ENCODE data around the gene MTCL1.

The MTCL1 gene

GRCh38 chr18:8806798-8807487 is 101.6 kb downstream of the MTCL1 start:
- H3K27ac Mint-ChIP-seq, result no peak overlapping the region
- H3K36me3 Mint-ChIP-seq (ENCODE audit: low read depth), result peaks cover 3% of the 10 kb centered on the region
- H3K27me3 Mint-ChIP-seq (ENCODE audit: low read depth), result peaks cover 5% of the 10 kb centered on the region
- TF ChIP-seq CTCF (IDR thresholded peaks at IDR 0.05; ENCODE audit: unreplicated experiment in 3 of 3), result no peak
- peaks cover 8% of the 10 kb centered on the region for H3K4me1 Mint-ChIP-seq
- H3K9me3 Mint-ChIP-seq, result no peaks in the 10 kb centered on the region
- no peak overlapping the region for H3K4me3 Mint-ChIP-seq

- H3K27me3 Mint-ChIP-seq (ENCODE audit: low read depth), result peaks cover 5% of the 10 kb centered on the region
- H3K36me3 Mint-ChIP-seq (ENCODE audit: low read depth), result peaks cover 3% of the 10 kb centered on the region
- no peak overlapping the region for H3K27ac Mint-ChIP-seq
- peaks cover 7% of the 10 kb centered on the region for H3K4me1 Mint-ChIP-seq
- no peak overlapping the region for H3K4me3 Mint-ChIP-seq
- H3K9me3 Mint-ChIP-seq, result no peaks in the 10 kb centered on the region
- no peak for TF ChIP-seq CTCF (IDR thresholded peaks at IDR 0.05; ENCODE audit: unreplicated experiment in 3 of 3)
Observed at GRCh38 chr18:8807488-8807805, 102.1 kb downstream of the MTCL1 start.

- H3K4me3 Mint-ChIP-seq, result no peak overlapping the region
- no peaks in the 10 kb centered on the region for H3K9me3 Mint-ChIP-seq
- H3K4me1 Mint-ChIP-seq, result peaks cover 7% of the 10 kb centered on the region
- no peak overlapping the region for H3K27ac Mint-ChIP-seq
- peaks cover 5% of the 10 kb centered on the region for H3K27me3 Mint-ChIP-seq (ENCODE audit: low read depth)
- no peak for TF ChIP-seq CTCF (IDR thresholded peaks at IDR 0.05; ENCODE audit: unreplicated experiment in 3 of 3)
- peaks cover 3% of the 10 kb centered on the region for H3K36me3 Mint-ChIP-seq (ENCODE audit: low read depth)
Observed at GRCh38 chr18:8808001-8808400, 102.6 kb downstream of the MTCL1 start.

- H3K27ac Mint-ChIP-seq, result no peak overlapping the region
- H3K4me3 Mint-ChIP-seq, result no peak overlapping the region
- peaks cover 3% of the 10 kb centered on the region for H3K36me3 Mint-ChIP-seq (ENCODE audit: low read depth)
- H3K27me3 Mint-ChIP-seq (ENCODE audit: low read depth), result peaks cover 5% of the 10 kb centered on the region
- peaks cover 7% of the 10 kb centered on the region for H3K4me1 Mint-ChIP-seq
- H3K9me3 Mint-ChIP-seq, result no peaks in the 10 kb centered on the region
- TF ChIP-seq CTCF (IDR thresholded peaks at IDR 0.05; ENCODE audit: unreplicated experiment in 3 of 3), result no peak
Observed at GRCh38 chr18:8809514-8809913, 104.2 kb downstream of the MTCL1 start.

- Mint-ChIP-seq H3K9me3 (no peaks in the 10 kb centered on the region), H3K36me3 (ENCODE audit: low read depth) (peaks cover 3% of the 10 kb centered on the region), H3K27ac (no peak overlapping the region), H3K4me1 (peaks cover 7% of the 10 kb centered on the region), H3K27me3 (ENCODE audit: low read depth) (peaks cover 5% of the 10 kb centered on the region), H3K4me3 (no peak overlapping the region)
- no peak for TF ChIP-seq CTCF (IDR thresholded peaks at IDR 0.05; ENCODE audit: unreplicated experiment in 3 of 3)
Observed at GRCh38 chr18:8810157-8810556, 104.8 kb downstream of the MTCL1 start.

- Mint-ChIP-seq H3K4me3 (no peak overlapping the region), H3K9me3 (no peaks in the 10 kb centered on the region), H3K27me3 (ENCODE audit: low read depth) (peaks cover 5% of the 10 kb centered on the region), H3K4me1 (peaks cover 3% of the 10 kb centered on the region), H3K36me3 (ENCODE audit: low read depth) (peaks cover 3% of the 10 kb centered on the region), H3K27ac (no peak overlapping the region)
- no peak for TF ChIP-seq CTCF (IDR thresholded peaks at IDR 0.05; ENCODE audit: unreplicated experiment in 3 of 3)
Observed at GRCh38 chr18:8811115-8811514, 105.8 kb downstream of the MTCL1 start.
